PC-9 (cell line): ENCODE data around the gene SELENOI. TPM values are rescaled to one million over a fixed set of nuclear protein-coding genes. Genes with fewer than 3 reads are reported as not detected.

ENCODE experiments used
- BruUV-seq: library from RNA; stranded (reverse); fragments of 400-500 nt; replicated peaks from 2 replicates; lab custom pipeline; 2021; lab: Mats Ljungman, UMichigan
- CTCF ChIA-PET: fragments of 300-600 bp; sonication (Branson Sonifier 250); formaldehyde crosslinking; loops from one replicate; lab custom pipeline; 2022; ENCODE audit warnings: antibody characterized with exemption; lab: Charles Lee
- POLR2A ChIA-PET: fragments of 300-600 bp; sonication (Branson Sonifier 250); formaldehyde crosslinking; loops from one replicate; lab custom pipeline; 2022; ENCODE audit warnings: antibody characterized with exemption; ENCODE audit not compliant: unreplicated experiment; lab: Charles Lee
- DNase-seq, 2 experiments: peaks; one replicate each; pipeline versions ENCODE4 v3.0.0 to v3.0.0-alpha.2; 2015 to 2022; ENCODE audit warnings: mixed read lengths in 1 of 2
- H2AFZ ChIP-seq: fragments of 200-600 bp; sonication (generic); 2 replicates; pipeline ENCODE4 v1.8.1; 2017; ENCODE audit warnings: antibody characterized with exemption
- H3F3A ChIP-seq: fragments of 200-600 bp; sonication (generic); 2 replicates; pipeline ENCODE4 v1.8.1; 2017; ENCODE audit warnings: antibody characterized with exemption, mild to moderate bottlenecking, low read depth; ENCODE audit not compliant: insufficient read depth
- H3K27ac ChIP-seq: fragments of 200-600 bp; sonication (generic); 2 replicates; pipeline ENCODE4 v1.6.1; 2016; ENCODE audit warnings: mixed run types
- H3K27me3 ChIP-seq: fragments of 200-600 bp; sonication (generic); 2 replicates; pipeline ENCODE4 v1.6.1; 2016; ENCODE audit warnings: low read depth, mixed run types; ENCODE audit not compliant: insufficient read depth
- H3K36me3 ChIP-seq: fragments of 200-600 bp; sonication (generic); 2 replicates; pipeline ENCODE4 v1.6.1; 2016; ENCODE audit warnings: low read depth, mixed run types
- H3K4me1 ChIP-seq: fragments of 200-600 bp; sonication (generic); replicated peaks from 2 replicates; pipeline ENCODE4 v1.6.1; 2016; ENCODE audit warnings: mixed run types; ENCODE audit not compliant: insufficient read depth
- H3K4me2 ChIP-seq: fragments of 200-600 bp; sonication (generic); 2 replicates; pipeline ENCODE4 v1.6.1; 2017; ENCODE audit warnings: mixed run types
- H3K4me3 ChIP-seq: fragments of 200-600 bp; sonication (generic); 2 replicates; pipeline ENCODE4 v1.6.1; 2016; ENCODE audit warnings: mixed run types
- H3K79me2 ChIP-seq: fragments of 200-600 bp; sonication (generic); 2 replicates; pipeline ENCODE4 v1.6.1; 2017; ENCODE audit warnings: low read depth, mixed run types
- H3K9me2 ChIP-seq: fragments of 200-600 bp; sonication (generic); 2 replicates; pipeline ENCODE4 v1.8.1; 2017; ENCODE audit warnings: mild to moderate bottlenecking; ENCODE audit not compliant: insufficient read depth
- H3K9me3 ChIP-seq: fragments of 200-600 bp; sonication (generic); 2 replicates; pipeline ENCODE4 v1.8.1; 2016; ENCODE audit warnings: low read depth; ENCODE audit not compliant: insufficient read depth
- H4K20me1 ChIP-seq: fragments of 200-600 bp; sonication (generic); 2 replicates; pipeline ENCODE4 v1.8.1; 2017; ENCODE audit not compliant: insufficient read depth
- EZH2 ChIP-seq: fragments of 200-600 bp; sonication (generic); IDR thresholded peaks from 2 replicates; pipeline ENCODE4 v1.8.0; 2017; ENCODE audit warnings: antibody characterized with exemption, low read depth
- intact Hi-C: fragments of 100-400 bp; cut with micrococcal nuclease; formaldehyde crosslinking; loops from one replicate; pipeline ENCODE4 v1.10.0; 2022; ENCODE audit not compliant: unreplicated experiment
- total RNA-seq: library from RNA; stranded (reverse); gene quantifications from 2 replicates; pipeline ENCODE4 v1.2.3, GENCODE V29; 2021
- TF ChIP-seq, protein P1 (sequence below): fragments of 200-600 bp; sonication (generic); conservative IDR thresholded peaks from 2 replicates; pipeline ENCODE4 v1.6.1; 2017; ENCODE audit warnings: mixed run types, antibody characterized with exemption, mild to moderate bottlenecking, moderate library complexity

The SELENOI gene
- total RNA-seq, 1 experiment from 2014 or later = 60.8 TPM

DNA sequence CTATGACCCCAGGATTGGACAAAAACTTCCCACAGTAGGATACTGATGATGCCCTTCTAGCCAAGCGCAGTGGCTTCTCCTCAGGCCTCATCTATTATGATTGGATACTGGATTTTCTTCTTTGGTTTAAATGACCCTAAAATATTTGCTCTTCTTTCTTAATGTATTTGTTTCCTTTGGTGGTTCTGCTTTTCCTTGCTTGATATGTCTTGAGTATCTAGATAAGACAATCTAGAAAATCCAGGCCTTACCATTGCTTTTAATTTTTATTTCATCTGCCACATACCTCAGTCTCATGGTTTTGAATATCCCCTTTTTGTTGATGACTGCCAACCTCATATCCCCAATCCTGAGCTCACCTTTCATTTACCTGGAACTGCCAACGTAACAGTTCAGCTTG, 96.4 kb downstream of the SELENOI start:
- Histone ChIP-seq H3K9me2 (no peaks in the 10 kb centered on the region), H3K4me3 (no peak overlapping the region), H3K79me2 (no peaks in the 10 kb centered on the region), H4K20me1 (no peaks in the 10 kb centered on the region), H3K27ac (no peak overlapping the region), H2AFZ (no peak overlapping the region), H3K4me2 (no peak overlapping the region), H3K27me3 (no peaks in the 10 kb centered on the region), H3F3A (no peaks in the 10 kb centered on the region), H3K4me1 (no peaks in the 10 kb centered on the region), H3K9me3 (no peaks in the 10 kb centered on the region), H3K36me3 (no peaks in the 10 kb centered on the region)
- TF ChIP-seq, protein P1, sequence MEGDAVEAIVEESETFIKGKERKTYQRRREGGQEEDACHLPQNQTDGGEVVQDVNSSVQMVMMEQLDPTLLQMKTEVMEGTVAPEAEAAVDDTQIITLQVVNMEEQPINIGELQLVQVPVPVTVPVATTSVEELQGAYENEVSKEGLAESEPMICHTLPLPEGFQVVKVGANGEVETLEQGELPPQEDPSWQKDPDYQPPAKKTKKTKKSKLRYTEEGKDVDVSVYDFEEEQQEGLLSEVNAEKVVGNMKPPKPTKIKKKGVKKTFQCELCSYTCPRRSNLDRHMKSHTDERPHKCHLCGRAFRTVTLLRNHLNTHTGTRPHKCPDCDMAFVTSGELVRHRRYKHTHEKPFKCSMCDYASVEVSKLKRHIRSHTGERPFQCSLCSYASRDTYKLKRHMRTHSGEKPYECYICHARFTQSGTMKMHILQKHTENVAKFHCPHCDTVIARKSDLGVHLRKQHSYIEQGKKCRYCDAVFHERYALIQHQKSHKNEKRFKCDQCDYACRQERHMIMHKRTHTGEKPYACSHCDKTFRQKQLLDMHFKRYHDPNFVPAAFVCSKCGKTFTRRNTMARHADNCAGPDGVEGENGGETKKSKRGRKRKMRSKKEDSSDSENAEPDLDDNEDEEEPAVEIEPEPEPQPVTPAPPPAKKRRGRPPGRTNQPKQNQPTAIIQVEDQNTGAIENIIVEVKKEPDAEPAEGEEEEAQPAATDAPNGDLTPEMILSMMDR = no peak
- TF ChIP-seq EZH2 = no peak
- intact Hi-C loops = no loop called here
- ChIA-PET POLR2A (no interaction called here), CTCF (no interaction called here)
- BruUV-seq = no TSS peak
- no peak for DNase-seq

GRCh38 chr2:26442707-26443106, 96.8 kb downstream of the SELENOI start:
- Histone ChIP-seq H3K9me3 (no peaks in the 10 kb centered on the region), H3K27me3 (no peaks in the 10 kb centered on the region), H2AFZ (no peak overlapping the region), H3K4me1 (no peaks in the 10 kb centered on the region), H3K4me3 (no peak overlapping the region), H4K20me1 (no peaks in the 10 kb centered on the region), H3K36me3 (no peaks in the 10 kb centered on the region), H3K79me2 (no peaks in the 10 kb centered on the region), H3F3A (no peaks in the 10 kb centered on the region), H3K4me2 (no peak overlapping the region), H3K27ac (no peak overlapping the region), H3K9me2 (no peaks in the 10 kb centered on the region)
- intact Hi-C loops = no loop called here
- no TSS peak for BruUV-seq
- ChIA-PET CTCF (no interaction called here), POLR2A (no interaction called here)
- no peak for TF ChIP-seq EZH2
- TF ChIP-seq, protein P1 = no peak
- DNase-seq = peak in 1 of 2 experiments; percentile 66

GRCh38 chr2:26444236-26444635, 98.3 kb downstream of the SELENOI start:
- Histone ChIP-seq H2AFZ (no peak overlapping the region), H3K4me3 (no peak overlapping the region), H3K4me1 (no peaks in the 10 kb centered on the region), H3K36me3 (no peaks in the 10 kb centered on the region), H3K27me3 (no peaks in the 10 kb centered on the region), H4K20me1 (no peaks in the 10 kb centered on the region), H3K79me2 (no peaks in the 10 kb centered on the region), H3K9me2 (no peaks in the 10 kb centered on the region), H3F3A (no peaks in the 10 kb centered on the region), H3K9me3 (no peaks in the 10 kb centered on the region), H3K4me2 (no peak overlapping the region), H3K27ac (no peak overlapping the region)
- POLR2A ChIA-PET = no interaction called here
- BruUV-seq = no TSS peak
- no peak for DNase-seq
- intact Hi-C loops = no loop called here
- TF ChIP-seq, protein P1 = no peak
- TF ChIP-seq EZH2 = no peak
- CTCF ChIA-PET = no interaction called here

Other genes with a start within 250 kb of the SELENOI start
- gene GAREM2, start 173.1 kb upstream of the SELENOI start, total RNA-seq = 0.96 and 1.7 TPM in 2 replicates
- gene HADHA, start 101.5 kb upstream of the SELENOI start, total RNA-seq = 99.9 and 129 TPM in 2 replicates
- gene HADHB, start 101.2 kb upstream of the SELENOI start, total RNA-seq = 72.7 and 73.1 TPM in 2 replicates
- gene ADGRF3, start 646 bp downstream of the SELENOI start, total RNA-seq = 0.38 and 0.48 TPM in 2 replicates
- gene DRC1, start 55.8 kb downstream of the SELENOI start, total RNA-seq = 4.7 and 6.4 TPM in 2 replicates
- gene OTOF, start 132.0 kb downstream of the SELENOI start, total RNA-seq = not detected in 2 replicates